ENCODE data around the gene IL12RB2.

The IL12RB2 gene

GRCh38 chr1:67348586-67349252 lies 41.0 kb downstream of the IL12RB2 start:
- no peak for DNase-seq (ENCODE audit: low read depth)

GRCh38 chr1:67350783-67351182 lies 43.1 kb downstream of the IL12RB2 start:
- no peak for DNase-seq (ENCODE audit: low read depth)

GRCh38 chr1:67352211-67352610 lies 44.5 kb downstream of the IL12RB2 start:
- no peak for DNase-seq (ENCODE audit: low read depth)

DNA sequence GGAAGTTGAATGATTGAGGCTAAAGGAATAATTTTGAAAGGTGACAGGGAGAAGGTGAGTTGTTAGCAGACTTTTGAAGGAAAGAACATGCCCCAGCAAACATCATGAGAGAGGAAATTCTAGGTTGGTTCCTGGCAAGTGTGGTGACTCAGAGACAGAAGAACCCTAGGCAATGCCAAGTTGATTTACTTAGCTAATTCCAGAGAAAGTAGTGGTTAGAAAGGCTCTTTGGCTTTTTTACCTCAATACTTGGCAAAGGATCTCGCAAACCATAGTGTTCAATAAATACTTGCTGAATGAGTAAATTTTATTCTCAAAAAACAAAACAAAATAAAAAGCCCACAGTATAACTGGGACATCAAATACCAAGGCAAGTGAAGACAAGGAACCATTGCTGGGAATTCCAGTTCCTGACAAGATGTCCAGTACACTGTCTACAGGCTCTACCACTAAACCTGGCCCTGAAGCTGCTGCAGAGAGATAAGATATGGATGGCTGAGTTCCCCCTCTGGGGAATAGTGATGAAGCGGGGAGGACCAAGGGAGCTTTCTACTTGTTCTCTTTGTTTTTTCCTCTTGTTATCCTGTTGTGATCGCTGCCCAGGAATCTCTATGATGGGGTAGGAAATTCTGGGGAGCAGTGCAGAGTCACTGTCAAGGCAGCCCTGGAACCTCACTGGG lies 48.2 kb downstream of the IL12RB2 start:
- DNase-seq (ENCODE audit: low read depth) = no peak

- no peak for DNase-seq (ENCODE audit: low read depth)
These were observed 51.9 kb downstream of the IL12RB2 start for GRCh38 chr1:67359592-67359991.

DNA sequence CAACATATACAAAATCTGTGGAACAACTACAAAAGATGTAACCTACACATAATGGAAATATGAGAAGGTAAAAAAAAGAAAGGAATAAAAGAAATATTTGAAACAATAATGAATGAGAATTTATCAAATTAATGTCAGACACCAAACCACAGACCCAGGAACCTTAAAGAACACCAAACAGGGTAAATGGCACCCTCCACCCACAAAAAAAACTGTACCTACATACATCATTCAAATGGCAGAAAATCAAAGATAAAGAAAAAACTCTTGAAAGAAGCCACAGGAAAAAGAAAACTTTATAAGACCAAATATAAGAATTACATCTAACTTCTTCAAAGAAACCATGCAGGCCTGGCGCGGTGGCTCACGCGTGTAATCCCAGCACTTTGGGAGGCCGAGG lies 54.0 kb downstream of the IL12RB2 start:
- DNase-seq (ENCODE audit: low read depth) = no peak

DNA sequence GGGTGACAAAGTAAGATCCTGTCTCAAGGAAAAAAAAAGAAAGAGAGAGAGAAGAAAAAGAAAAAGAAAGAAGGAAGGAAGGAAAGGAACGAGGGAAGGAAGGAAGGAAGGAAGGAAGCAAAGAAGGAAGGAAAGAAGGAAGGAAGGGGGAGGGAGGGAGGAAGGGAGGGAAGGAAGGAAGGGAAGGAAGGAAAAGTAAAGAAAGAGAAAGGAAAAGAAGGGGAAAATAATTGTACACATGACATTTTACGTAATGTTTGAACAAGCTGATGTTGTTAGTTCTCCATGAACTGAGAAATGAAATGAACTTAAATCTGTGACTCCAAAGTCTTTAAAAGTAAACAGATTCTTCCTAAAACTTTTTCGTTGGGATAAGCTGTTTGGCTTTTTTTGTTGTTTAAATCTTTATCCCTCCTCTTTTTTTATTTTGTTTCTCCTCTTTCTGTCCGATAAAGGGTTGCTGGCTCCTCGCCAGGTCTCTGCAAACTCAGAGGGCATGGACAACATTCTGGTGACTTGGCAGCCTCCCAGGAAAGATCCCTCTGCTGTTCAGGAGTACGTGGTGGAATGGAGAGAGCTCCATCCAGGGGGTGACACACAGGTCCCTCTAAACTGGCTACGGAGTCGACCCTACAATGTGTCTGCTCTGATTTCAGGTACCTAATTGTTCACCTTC lies 59.8 kb downstream of the IL12RB2 start:
- no peak for DNase-seq (ENCODE audit: low read depth)

GRCh38 chr1:67368046-67368514 lies 60.4 kb downstream of the IL12RB2 start:
- no peak for DNase-seq (ENCODE audit: low read depth)

DNA sequence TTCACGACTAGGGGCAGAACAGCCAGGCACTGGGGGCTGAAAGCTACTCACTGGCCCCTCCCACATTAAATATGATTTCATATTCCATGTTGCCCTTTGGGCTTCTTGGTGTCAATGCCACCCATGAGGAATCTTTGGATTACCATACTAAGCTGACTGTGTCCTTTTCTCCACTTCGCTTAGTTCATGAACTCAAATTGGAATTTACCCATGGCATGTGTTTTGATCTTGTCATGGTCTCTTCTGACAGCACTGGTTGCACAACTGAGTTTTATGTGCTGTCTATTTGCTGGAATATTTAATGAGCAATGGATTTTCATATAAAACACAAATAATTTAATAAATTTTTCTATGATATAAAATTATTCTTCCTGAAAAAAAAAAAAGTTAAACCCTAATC lies 63.4 kb downstream of the IL12RB2 start:
- DNase-seq (ENCODE audit: low read depth) = no peak

GRCh38 chr1:67371681-67372080 lies 64.0 kb downstream of the IL12RB2 start:
- DNase-seq (ENCODE audit: low read depth) = no peak

DNA sequence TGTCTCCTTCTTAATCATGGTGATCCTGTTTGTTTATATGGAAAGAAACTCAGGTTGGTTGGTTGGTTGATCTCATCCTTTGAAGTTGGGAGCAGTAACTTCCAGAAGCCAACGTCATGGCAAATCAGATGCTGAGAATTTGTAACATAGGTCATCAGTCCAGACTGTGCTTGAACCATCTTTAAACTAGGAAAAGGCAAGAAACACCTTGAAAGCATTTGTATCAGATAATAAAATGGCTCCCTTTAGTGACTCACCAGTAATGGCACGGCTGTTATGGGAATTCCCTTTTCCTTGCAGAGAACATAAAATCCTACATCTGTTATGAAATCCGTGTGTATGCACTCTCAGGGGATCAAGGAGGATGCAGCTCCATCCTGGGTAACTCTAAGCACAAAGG lies 64.5 kb downstream of the IL12RB2 start:
- no peak for DNase-seq (ENCODE audit: low read depth)

- no peak for DNase-seq (ENCODE audit: low read depth)
These were observed 65.2 kb downstream of the IL12RB2 start for GRCh38 chr1:67372898-67373297.

GRCh38 chr1:67376381-67376780 lies 68.7 kb downstream of the IL12RB2 start:
- DNase-seq (ENCODE audit: low read depth) = no peak

DNA sequence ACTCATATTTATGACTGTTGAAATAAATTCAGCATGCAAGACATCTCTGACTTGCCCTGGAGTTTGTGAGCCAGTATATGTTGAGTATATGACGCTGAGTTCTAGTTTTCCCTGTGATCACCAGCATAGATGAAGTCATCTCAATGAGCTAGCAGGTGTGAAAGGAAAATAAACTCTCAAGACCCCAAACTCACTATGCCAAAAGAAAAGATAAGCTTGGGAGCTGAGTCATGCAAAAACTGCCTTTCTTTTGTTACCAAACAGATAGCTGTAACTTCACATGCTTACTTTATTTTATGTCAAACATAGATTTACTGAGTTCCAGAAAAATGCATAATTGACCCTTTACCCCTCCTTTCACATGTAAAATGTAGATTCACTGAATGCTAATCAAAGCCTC lies 69.6 kb downstream of the IL12RB2 start:
- no peak for DNase-seq (ENCODE audit: low read depth)

DNA sequence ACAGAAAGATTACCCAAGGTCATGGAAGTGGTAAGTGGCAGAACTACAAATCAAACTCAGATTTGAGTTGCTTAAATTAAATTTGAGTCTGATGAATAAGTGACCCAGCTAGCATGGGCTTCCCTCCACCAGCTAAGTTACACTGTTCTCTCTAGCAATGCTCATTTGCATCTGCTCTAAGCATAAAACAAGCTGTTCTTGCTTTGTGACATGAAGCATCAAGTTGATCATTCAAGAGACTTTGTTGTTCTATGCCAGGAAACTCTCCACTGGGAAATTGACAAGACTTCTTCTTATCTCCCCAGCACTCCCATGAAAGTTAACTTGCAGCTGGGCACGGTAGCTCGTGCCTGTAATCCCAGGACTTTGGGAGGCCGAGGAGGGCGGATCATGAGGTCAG lies 73.5 kb downstream of the IL12RB2 start:
- no peak for DNase-seq (ENCODE audit: low read depth)

DNA sequence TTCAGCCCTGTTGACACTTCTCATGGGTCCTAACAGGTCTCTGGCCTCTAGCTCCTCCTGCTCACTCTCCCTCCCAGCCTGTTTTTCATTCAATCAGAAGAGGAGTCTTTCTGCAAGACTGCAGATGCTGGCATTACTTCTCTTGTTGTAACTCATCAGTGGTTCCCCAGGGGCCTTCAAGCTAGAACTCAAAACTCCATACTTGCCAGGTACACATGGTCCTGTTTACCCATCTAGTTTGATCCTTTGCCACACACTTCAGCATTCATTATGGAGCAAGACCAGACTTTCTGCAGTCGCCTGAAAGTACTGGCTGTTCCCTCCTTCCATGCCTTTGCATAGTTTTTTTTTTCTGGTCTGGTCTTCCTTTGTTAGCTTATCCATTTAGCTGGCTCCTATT lies 74.6 kb downstream of the IL12RB2 start:
- DNase-seq (ENCODE audit: low read depth) = no peak

DNA sequence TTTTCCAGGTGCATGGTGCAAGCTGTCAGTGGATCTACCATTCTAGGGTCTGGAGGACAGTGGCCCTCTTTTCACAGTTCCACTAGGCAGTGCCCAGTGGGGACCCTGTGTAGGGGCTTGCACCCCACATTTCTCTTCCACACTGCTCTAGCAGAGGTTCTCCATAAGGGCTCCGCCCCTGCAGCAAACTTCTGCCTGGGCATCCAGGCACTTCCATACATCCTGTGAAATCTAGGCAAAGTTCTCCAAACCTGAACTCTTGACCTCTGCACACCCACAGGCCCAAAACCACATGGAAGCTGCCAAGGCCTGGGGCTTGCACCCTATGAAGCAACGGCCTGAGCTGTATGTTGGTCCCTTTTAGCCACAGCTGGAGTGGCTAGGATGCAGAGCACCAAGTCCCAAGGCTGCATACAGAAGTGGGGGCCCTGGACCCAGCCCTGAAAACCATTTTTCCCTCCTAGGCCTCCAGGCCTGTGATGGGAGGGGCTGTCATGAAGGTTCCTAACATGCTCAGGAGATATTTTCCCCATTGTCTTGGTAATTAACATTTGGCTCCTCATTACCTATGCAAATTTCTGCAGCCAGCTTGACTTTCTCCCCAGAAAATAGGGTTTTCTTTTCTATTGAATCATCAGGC lies 76.4 kb downstream of the IL12RB2 start:
- no peak for DNase-seq (ENCODE audit: low read depth)

DNA sequence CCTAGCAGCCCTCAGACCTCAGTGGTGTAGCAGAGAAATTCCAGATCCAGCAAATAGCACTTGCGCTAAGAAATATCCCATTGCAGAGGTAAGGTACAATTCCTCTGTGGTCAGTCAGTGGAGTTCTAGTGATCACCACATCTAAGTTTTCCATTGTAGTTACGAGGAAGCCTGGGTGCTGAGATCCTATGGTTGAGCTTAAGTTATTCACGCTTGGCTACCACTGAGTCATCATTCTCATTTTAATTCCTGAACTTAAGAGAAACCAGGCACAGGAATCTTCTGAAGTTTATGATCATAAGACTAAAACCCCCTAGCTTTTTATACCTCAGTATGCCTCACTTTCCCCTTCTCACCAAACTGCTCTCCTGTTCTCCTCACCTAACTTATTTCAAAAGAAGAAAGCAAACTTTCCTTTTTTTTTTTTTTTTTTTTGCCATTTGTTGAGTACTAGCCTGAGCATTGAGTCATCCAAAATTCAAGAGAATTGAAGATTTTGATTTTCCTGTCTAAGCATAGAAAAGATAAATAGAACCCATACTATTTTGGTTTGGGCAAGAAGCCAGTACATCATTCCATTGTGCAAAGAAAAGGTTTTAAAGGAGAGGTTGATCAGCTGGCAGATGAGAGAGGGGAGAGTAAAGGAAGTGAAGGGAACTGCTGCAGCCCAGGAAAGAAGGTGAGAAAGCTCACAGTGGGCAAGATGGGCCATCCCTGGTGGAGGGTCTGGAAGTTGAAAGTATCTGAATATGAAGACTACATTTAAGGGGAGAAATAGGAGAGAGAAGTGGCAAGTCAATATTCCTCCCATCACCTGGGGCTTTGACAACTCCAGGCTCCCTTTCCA lies 82.6 kb downstream of the IL12RB2 start:
- no peak for DNase-seq (ENCODE audit: low read depth)

- DNase-seq (ENCODE audit: low read depth) = no peak
These were observed 85.6 kb downstream of the IL12RB2 start for GRCh38 chr1:67393240-67393639.

GRCh38 chr1:67393737-67394136 lies 86.1 kb downstream of the IL12RB2 start:
- no peak for DNase-seq (ENCODE audit: low read depth)

DNA sequence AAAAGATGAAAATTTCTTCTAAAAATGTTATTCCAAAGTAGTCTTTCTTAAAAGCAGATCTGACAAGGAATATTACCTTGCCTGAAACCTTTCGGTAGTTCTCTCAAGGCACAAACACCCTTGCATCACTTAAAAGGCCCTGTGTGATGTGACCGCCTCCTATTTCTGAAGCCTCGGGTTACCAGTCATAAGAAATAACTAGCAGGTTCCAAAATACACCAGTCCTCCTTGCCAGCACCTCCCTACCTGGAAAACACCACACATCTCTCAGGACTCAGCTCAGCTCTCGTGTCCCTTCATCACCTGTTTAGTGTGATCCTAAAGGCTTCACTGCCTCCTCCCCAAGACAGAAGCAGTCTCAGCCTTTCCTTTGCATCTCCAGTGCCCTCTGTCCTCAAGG lies 86.9 kb downstream of the IL12RB2 start:
- DNase-seq (ENCODE audit: low read depth) = no peak
